ENCODE data around the gene APLP2. TPM values are rescaled to one million over a fixed set of nuclear protein-coding genes. Genes with fewer than 3 reads are reported as not detected.

APLP2 gene
- total and polyA plus RNA-seq, 2 of the 13 experiments (the other 11 are each of a cell fraction or from before 2014, with no cell fraction given), result 315 to 594 TPM

DNA sequence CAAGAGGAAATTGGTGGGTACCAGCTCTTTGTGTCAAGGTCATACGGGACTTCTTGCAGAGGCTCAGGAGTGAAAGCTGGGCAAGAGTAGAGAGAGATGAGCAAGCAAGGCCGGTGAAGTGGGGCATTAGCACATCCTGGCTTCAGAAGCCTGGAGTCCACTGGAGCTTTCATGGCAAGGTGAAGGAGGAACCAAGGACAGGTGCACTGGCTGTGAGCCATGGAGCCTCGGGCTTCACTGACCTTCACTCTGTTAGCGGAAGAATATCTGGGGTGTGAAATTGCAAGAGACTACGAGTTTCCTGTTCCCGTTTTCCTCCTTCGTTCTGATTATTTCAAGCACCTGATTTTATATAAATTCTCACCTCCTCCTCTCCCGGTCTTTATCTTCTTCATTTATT, 64.0 kb downstream of the APLP2 start (continued):
- TF ChIP-seq, protein P1, sequence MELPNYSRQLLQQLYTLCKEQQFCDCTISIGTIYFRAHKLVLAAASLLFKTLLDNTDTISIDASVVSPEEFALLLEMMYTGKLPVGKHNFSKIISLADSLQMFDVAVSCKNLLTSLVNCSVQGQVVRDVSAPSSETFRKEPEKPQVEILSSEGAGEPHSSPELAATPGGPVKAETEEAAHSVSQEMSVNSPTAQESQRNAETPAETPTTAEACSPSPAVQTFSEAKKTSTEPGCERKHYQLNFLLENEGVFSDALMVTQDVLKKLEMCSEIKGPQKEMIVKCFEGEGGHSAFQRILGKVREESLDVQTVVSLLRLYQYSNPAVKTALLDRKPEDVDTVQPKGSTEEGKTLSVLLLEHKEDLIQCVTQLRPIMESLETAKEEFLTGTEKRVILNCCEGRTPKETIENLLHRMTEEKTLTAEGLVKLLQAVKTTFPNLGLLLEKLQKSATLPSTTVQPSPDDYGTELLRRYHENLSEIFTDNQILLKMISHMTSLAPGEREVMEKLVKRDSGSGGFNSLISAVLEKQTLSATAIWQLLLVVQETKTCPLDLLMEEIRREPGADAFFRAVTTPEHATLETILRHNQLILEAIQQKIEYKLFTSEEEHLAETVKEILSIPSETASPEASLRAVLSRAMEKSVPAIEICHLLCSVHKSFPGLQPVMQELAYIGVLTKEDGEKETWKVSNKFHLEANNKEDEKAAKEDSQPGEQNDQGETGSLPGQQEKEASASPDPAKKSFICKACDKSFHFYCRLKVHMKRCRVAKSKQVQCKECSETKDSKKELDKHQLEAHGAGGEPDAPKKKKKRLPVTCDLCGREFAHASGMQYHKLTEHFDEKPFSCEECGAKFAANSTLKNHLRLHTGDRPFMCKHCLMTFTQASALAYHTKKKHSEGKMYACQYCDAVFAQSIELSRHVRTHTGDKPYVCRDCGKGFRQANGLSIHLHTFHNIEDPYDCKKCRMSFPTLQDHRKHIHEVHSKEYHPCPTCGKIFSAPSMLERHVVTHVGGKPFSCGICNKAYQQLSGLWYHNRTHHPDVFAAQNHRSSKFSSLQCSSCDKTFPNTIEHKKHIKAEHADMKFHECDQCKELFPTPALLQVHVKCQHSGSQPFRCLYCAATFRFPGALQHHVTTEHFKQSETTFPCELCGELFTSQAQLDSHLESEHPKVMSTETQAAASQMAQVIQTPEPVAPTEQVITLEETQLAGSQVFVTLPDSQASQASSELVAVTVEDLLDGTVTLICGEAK (IDR thresholded peaks at IDR 0.05), result no peak
- TF ChIP-seq, protein P1 (CRISPR knock-in tag; IDR thresholded peaks at IDR 0.05), result no peak
- TF ChIP-seq ZNF83 (CRISPR knock-in tag; IDR thresholded peaks at IDR 0.05; ENCODE audit: borderline replicate concordance) (no peak), HBP1 (CRISPR knock-in tag; IDR thresholded peaks at IDR 0.05; ENCODE audit: low read depth) (no peak), TBX3 (IDR thresholded peaks at IDR 0.05; ENCODE audit: borderline replicate concordance) (no peak), ASH2L (IDR thresholded peaks at IDR 0.05; ENCODE audit: insufficient read length, low read depth, low read length) (no peak), ZNF276 (CRISPR knock-in tag; IDR thresholded peaks at IDR 0.05; ENCODE audit: low read depth) (no peak)
- TF ChIP-seq, protein P2, sequence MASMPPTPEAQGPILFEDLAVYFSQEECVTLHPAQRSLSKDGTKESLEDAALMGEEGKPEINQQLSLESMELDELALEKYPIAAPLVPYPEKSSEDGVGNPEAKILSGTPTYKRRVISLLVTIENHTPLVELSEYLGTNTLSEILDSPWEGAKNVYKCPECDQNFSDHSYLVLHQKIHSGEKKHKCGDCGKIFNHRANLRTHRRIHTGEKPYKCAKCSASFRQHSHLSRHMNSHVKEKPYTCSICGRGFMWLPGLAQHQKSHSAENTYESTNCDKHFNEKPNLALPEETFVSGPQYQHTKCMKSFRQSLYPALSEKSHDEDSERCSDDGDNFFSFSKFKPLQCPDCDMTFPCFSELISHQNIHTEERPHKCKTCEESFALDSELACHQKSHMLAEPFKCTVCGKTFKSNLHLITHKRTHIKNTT (CRISPR knock-in tag; IDR thresholded peaks at IDR 0.05), result no peak
- TF ChIP-seq, protein P3, sequence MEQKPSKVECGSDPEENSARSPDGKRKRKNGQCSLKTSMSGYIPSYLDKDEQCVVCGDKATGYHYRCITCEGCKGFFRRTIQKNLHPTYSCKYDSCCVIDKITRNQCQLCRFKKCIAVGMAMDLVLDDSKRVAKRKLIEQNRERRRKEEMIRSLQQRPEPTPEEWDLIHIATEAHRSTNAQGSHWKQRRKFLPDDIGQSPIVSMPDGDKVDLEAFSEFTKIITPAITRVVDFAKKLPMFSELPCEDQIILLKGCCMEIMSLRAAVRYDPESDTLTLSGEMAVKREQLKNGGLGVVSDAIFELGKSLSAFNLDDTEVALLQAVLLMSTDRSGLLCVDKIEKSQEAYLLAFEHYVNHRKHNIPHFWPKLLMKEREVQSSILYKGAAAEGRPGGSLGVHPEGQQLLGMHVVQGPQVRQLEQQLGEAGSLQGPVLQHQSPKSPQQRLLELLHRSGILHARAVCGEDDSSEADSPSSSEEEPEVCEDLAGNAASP (CRISPR knock-in tag; IDR thresholded peaks at IDR 0.05; ENCODE audit: borderline replicate concordance), result no peak
- TF ChIP-seq, protein P4, sequence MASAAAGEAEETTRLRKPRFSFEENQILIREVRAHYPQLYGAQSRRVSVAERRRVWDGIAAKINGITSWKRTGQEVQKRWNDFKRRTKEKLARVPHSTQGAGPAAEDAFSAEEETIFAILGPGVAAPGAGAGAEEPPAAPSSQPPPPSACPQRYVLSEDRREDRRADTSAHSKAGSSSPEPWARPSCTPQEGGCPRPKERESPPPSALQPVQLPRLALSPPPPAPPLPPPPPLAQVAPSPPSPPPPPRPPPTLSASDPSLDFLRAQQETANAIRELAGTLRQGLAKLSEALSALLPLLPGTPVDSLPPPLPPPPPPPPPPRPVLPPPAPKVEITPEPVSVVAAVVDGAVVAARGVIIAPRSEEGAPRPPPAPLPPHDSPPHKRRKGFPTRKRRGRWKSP (CRISPR knock-in tag; IDR thresholded peaks at IDR 0.05), result no peak

Data from HepG2 (cell line).